ENCODE results near the gene GAL. TPM values are rescaled to one million over a fixed set of nuclear protein-coding genes. Genes with fewer than 3 reads are reported as not detected.

Gene GAL
- total and polyA plus RNA-seq, 2 of the 8 experiments (the other 6 are each of a cell fraction or from before 2014, with no cell fraction given) = 81.8 to 233 TPM

GRCh38 chr11:68685656-68686380, 1.5 kb downstream of the GAL start:
- FAIRE-seq (no peak), DNase-seq (ENCODE audit: low read depth in 1 of 2, low spot score in 2 of 2) (no peak)
- peaks cover 11 to 41% (median 31%) of the 10 kb centered on the region in 4 experiments for H3K27me3 ChIP-seq (replicated peaks in 1 of 4; ENCODE audit: control insufficient read depth in 3 of 4, extremely low read depth in 1 of 4, insufficient read depth in 3 of 4, low read length in 3 of 4)
- no peaks in the 10 kb centered on the region for H3K79me2 ChIP-seq (ENCODE audit: control insufficient read depth in 1 of 2, insufficient read depth in 2 of 2, low read length in 2 of 2)
- H3K4ac ChIP-seq (replicated peaks; ENCODE audit: insufficient read length, low read depth, low read length) = no peak overlapping the region
- H3K9ac ChIP-seq (replicated peaks in 1 of 4; ENCODE audit: extremely low read depth in 1 of 4, low read depth in 3 of 4, low read length in 3 of 4) = no peak overlapping the region
- no peak overlapping the region for H2AFZ ChIP-seq (ENCODE audit: low read length)
- peak overlapping the region; percentile 28; the same call in 1 of the 2 replicates for H4K8ac ChIP-seq (ENCODE audit: extremely low read depth, insufficient read depth, low read length)
- no peak overlapping the region for H3K27ac ChIP-seq (ENCODE audit: low read depth, low read length)
- peaks cover 0 to 7% (median 2%) of the 10 kb centered on the region in 4 experiments; a peak in 3 of 8 replicates for H3K36me3 ChIP-seq (ENCODE audit: control insufficient read depth in 2 of 4, insufficient read depth in 4 of 4, low read length in 3 of 4)
- no peak overlapping the region; the same call in 1 of the 2 replicates for H3K18ac ChIP-seq (ENCODE audit: extremely low read depth, low read length)
- 87% methylated on average over 18 of the region's 18 CpGs; no CpG with 5 or more reads in 1 of the 2 experiments for WGBS, 2 experiments (ENCODE audit: extremely low coverage in 1 of 2, insufficient coverage in 1 of 2, insufficient read length in 1 of 2, insufficient replicate concordance in 2 of 2, low coverage in 1 of 2, low lambda C conversion rate in 2 of 2, missing lambda C conversion rate in 1 of 2)
- no peak overlapping the region; the same call in 1 of the 2 replicates for H2AK5ac ChIP-seq (ENCODE audit: low read depth, low read length)
- H4K20me1 ChIP-seq (replicated peaks in 1 of 2; ENCODE audit: control insufficient read depth in 1 of 2, insufficient read depth in 2 of 2, low read length in 2 of 2) = peaks cover 0 to 4% of the 10 kb centered on the region in 2 experiments
- H3K9me3 ChIP-seq (ENCODE audit: insufficient read depth in 2 of 2, low read depth in 1 of 2, low read length in 1 of 2) = no peaks in the 10 kb centered on the region
- POLR2A ChIA-PET (ENCODE audit: partially characterized antibody) = interaction anchor here (0.8 to 5.5 kb wide), 11 partner anchors 9 to 168 kb away, joined by 3 to 22 read pairs (median 3); partner anchors contain the start of gene TESMIN
- no peak overlapping the region for H2BK12ac ChIP-seq (ENCODE audit: low read depth, low read length)
- no peak overlapping the region for H4K5ac ChIP-seq (ENCODE audit: insufficient read length, low read depth, low read length)
- H2BK20ac ChIP-seq (ENCODE audit: low read length) = no peak overlapping the region
- no peak overlapping the region for H3K23ac ChIP-seq (ENCODE audit: insufficient read length)
- no peak for TF ChIP-seq TAF7 (optimal IDR thresholded peaks at IDR 0.05; ENCODE audit: borderline replicate concordance, low read depth, low read length)
- TF ChIP-seq SP1 (IDR thresholded peaks at IDR 0.05; ENCODE audit: low read depth, low read length) = no peak
- TF ChIP-seq MAFK (IDR thresholded peaks at IDR 0.05; ENCODE audit: low read depth, low read length) = no peak
- no peak for TF ChIP-seq POU5F1 (IDR thresholded peaks at IDR 0.05; ENCODE audit: low read depth, low read length)
- no peak for TF ChIP-seq EZH2 (IDR thresholded peaks at IDR 0.05; ENCODE audit: low read depth, low read length, severe bottlenecking)
- no peak for TF ChIP-seq RBBP5 (IDR thresholded peaks at IDR 0.05; ENCODE audit: borderline replicate concordance, low read depth, low read length)
- no peak for TF ChIP-seq BRCA1 (IDR thresholded peaks at IDR 0.05; ENCODE audit: low read depth, low read length)
- TF ChIP-seq JUND (IDR thresholded peaks at IDR 0.05; ENCODE audit: low read length) = no peak
- H2BK120ac ChIP-seq (replicated peaks; ENCODE audit: low read depth, low read length) = no peak overlapping the region
- CTCF ChIA-PET (ENCODE audit: partially characterized antibody) = interaction anchor here (0.8 to 1.0 kb wide), 3 partner anchors 8 to 36 kb away, joined by 3 to 4 read pairs (median 3); no protein-coding TSS in a partner anchor
- peak overlapping the region in 3 of 4 experiments; percentile 44 to 79 (median 57); a peak in 5 of 8 replicates for H3K4me3 ChIP-seq (ENCODE audit: extremely low read depth in 1 of 4, insufficient read depth in 2 of 4, low read depth in 3 of 4, low read length in 4 of 4)
- peaks cover 7% of the 10 kb centered on the region; the same call in 1 of the 2 replicates for H3K23me2 ChIP-seq (ENCODE audit: low read depth, low read length)
- no peak overlapping the region for H3K56ac ChIP-seq (replicated peaks; ENCODE audit: insufficient read length, low read depth, low read length)
- H3K4me2 ChIP-seq (ENCODE audit: insufficient read depth in 1 of 2, low read depth in 2 of 2, low read length in 2 of 2) = peak overlapping the region; percentile 73 to 92
- H2BK5ac ChIP-seq (ENCODE audit: low read depth, low read length) = 0 out of 2 replicates have a peak overlapping the region, but pooled peaks have one; percentile 7
- peaks cover 0 to 16% (median 12%) of the 10 kb centered on the region in 4 experiments; a peak in 6 of 7 replicates for H3K4me1 ChIP-seq (replicated peaks in 1 of 4; ENCODE audit: control insufficient read depth in 3 of 4, insufficient read depth in 4 of 4, low read length in 3 of 4)
- H4K91ac ChIP-seq (replicated peaks; ENCODE audit: insufficient read length, low read length) = peak overlapping the region; percentile 5
- H3K14ac ChIP-seq (ENCODE audit: insufficient read length) = no peak overlapping the region
- H2BK15ac ChIP-seq (ENCODE audit: low read length) = no peak overlapping the region
- H3K79me1 ChIP-seq (ENCODE audit: low read depth, low read length) = no peaks in the 10 kb centered on the region
